ENCODE results near the gene GPRC5D.

The GPRC5D gene

GRCh38 chr12:12899530-12900380 is 52.2 kb downstream of the GPRC5D start:
- ChIA-PET CTCF (interaction anchor here (1.2 to 3.8 kb wide), 3 partner anchors 16 to 62 kb away, joined by 4 to 15 read pairs (median 7); no protein-coding TSS in a partner anchor), POLR2A (no interaction called here)

GRCh38 chr12:12898911-12899511 is 53.0 kb downstream of the GPRC5D start:
- H3K4me3 ChIP-seq (ENCODE audit: low read depth, low read length), result no peak overlapping the region
- no peak for TF ChIP-seq CTCF (IDR thresholded peaks at IDR 0.05; ENCODE audit: insufficient read depth, low read length, missing control alignments)
- ChIA-PET POLR2A (no interaction called here), CTCF (interaction anchor here (1.2 to 3.8 kb wide), 3 partner anchors 17 to 61 kb away, joined by 4 to 15 read pairs (median 7); no protein-coding TSS in a partner anchor)
- DNase-seq (ENCODE audit: low read depth, low spot score), result no peak

More at GRCh38 chr12:12899530-12900380, 52.2 kb downstream of the GPRC5D start:
- no peak for TF ChIP-seq CTCF (IDR thresholded peaks at IDR 0.05; ENCODE audit: insufficient read depth, low read length, missing control alignments)
- peak; percentile 86 for DNase-seq (ENCODE audit: low read depth, low spot score)
- H3K4me3 ChIP-seq (ENCODE audit: low read depth, low read length), result peak overlapping the region; percentile 23; the same call in 1 of the 2 replicates

- H3K4me3 ChIP-seq (ENCODE audit: low read depth, low read length), result no peak overlapping the region
- POLR2A ChIA-PET, result no interaction called here
- CTCF ChIA-PET, result interaction anchor here (0.8 to 3.8 kb wide), 4 partner anchors 18 to 88 kb away, joined by 3 to 15 read pairs (median 7); no protein-coding TSS in a partner anchor
- no peak for DNase-seq (ENCODE audit: low read depth, low spot score)
- no peak for TF ChIP-seq CTCF (IDR thresholded peaks at IDR 0.05; ENCODE audit: insufficient read depth, low read length, missing control alignments)
Measured at GRCh38 chr12:12898136-12898717, 53.7 kb downstream of the GPRC5D start.

GRCh38 chr12:12897302-12897701 is 54.7 kb downstream of the GPRC5D start:
- POLR2A ChIA-PET, result no interaction called here

GRCh38 chr12:12896260-12896659 is 55.7 kb downstream of the GPRC5D start:
- CTCF ChIA-PET, result interaction anchor here (1.0 to 2.3 kb wide), 8 partner anchors 9 to 109 kb away, joined by 3 to 7 read pairs (median 4); no protein-coding TSS in a partner anchor
- no peak for DNase-seq (ENCODE audit: low read depth, low spot score)

More at GRCh38 chr12:12897302-12897701, 54.7 kb downstream of the GPRC5D start:
- no peak overlapping the region for H3K4me3 ChIP-seq (ENCODE audit: low read depth, low read length)
- CTCF ChIA-PET, result interaction anchor here (0.7 to 3.8 kb wide), 6 partner anchors 19 to 110 kb away, joined by 3 to 15 read pairs (median 4); no protein-coding TSS in a partner anchor
- TF ChIP-seq CTCF (IDR thresholded peaks at IDR 0.05; ENCODE audit: insufficient read depth, low read length, missing control alignments), result no peak
- no peak for DNase-seq (ENCODE audit: low read depth, low spot score)

More at GRCh38 chr12:12896260-12896659, 55.7 kb downstream of the GPRC5D start:
- TF ChIP-seq CTCF (IDR thresholded peaks at IDR 0.05; ENCODE audit: insufficient read depth, low read length, missing control alignments), result no peak
- H3K4me3 ChIP-seq (ENCODE audit: low read depth, low read length), result no peak overlapping the region
- POLR2A ChIA-PET, result no interaction called here

All from AG04449 (cell line).